Measurements from ENCODE around the gene USO1.
A peak's percentile ranks its signal among the peaks of the same experiment; 100 is the strongest.
"Not testable (repeated sequence)": the region's sequence is repeated elsewhere in the genome, so short reads cannot be mapped to it uniquely, and the experiment has no call there.

The USO1 gene

DNA sequence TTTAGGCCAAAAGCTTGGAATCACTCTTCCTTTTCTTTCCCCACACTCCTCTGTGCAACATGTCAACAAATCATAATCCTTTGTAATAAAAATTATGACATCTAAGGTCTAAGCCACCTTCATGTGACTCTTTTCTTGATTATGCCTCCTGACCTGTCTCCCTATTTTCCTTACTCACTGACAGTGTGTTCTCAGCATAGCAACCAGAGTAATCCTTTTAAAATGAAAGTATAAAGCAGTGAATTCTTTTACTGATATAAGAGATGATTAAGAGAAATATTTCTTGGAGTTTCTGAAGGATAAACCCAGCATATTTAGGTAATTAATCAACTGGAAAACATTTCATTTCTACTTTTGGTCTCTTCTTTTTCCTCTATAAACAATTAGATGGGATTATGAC is 44.7 kb downstream of the USO1 start:
- no peak for DNase-seq (ENCODE audit: low read depth, low spot score)
- Histone ChIP-seq H3K36me3 (ENCODE audit: insufficient read depth, low read length) (peaks cover 50% of the 10 kb centered on the region), H3K9ac (ENCODE audit: insufficient read length) (no peak overlapping the region), H3K9me3 (ENCODE audit: low read depth, low read length) (no peaks in the 10 kb centered on the region), H3K4me3 (no peak overlapping the region), H3K27ac (peak overlapping the region; percentile 33; the same call in 1 of the 2 replicates)
- TF ChIP-seq POLR2AphosphoS5 (IDR thresholded peaks at IDR 0.05; ENCODE audit: borderline replicate concordance, low read depth, low read length) (no peak), EZH2 (IDR thresholded peaks at IDR 0.05) (no peak), FOXP2 (optimal IDR thresholded peaks at IDR 0.05; ENCODE audit: control extremely low read depth, extremely low read length, insufficient read depth) (no peak)

GRCh38 chr4:75771607-75772006 is 47.2 kb downstream of the USO1 start:
- H3K9ac ChIP-seq (ENCODE audit: insufficient read length) = no peak overlapping the region
- no peak overlapping the region for H3K27ac ChIP-seq
- TF ChIP-seq POLR2AphosphoS5 (IDR thresholded peaks at IDR 0.05; ENCODE audit: borderline replicate concordance, low read depth, low read length) (no peak), FOXP2 (optimal IDR thresholded peaks at IDR 0.05; ENCODE audit: control extremely low read depth, extremely low read length, insufficient read depth) (no peak), EZH2 (IDR thresholded peaks at IDR 0.05) (no peak)
- H3K36me3 ChIP-seq (ENCODE audit: insufficient read depth, low read length) = peaks cover 71% of the 10 kb centered on the region
- no peak overlapping the region for H3K4me3 ChIP-seq
- DNase-seq (ENCODE audit: low read depth, low spot score) = no peak
- no peaks in the 10 kb centered on the region for H3K9me3 ChIP-seq (ENCODE audit: low read depth, low read length)

DNA sequence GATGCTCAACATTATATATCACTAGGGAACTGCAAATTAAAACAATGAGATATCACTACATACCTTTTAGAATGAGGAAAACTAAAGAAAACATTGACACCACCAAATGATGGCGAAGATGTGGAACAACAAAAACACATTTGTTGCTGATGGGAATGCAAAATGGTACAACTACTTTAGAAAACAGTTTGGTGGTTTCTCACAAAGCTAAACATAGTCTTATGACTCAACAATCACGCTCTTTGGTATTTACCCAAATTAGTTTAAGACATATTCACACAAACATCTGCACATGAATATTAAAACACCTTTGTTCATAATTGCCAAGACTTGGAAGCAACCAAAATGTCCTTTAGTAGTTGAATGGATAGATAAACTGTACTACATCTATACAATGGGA is 53.2 kb downstream of the USO1 start:
- TF ChIP-seq FOXP2 (optimal IDR thresholded peaks at IDR 0.05; ENCODE audit: control extremely low read depth, extremely low read length, insufficient read depth) = no peak
- TF ChIP-seq POLR2AphosphoS5 (IDR thresholded peaks at IDR 0.05; ENCODE audit: borderline replicate concordance, low read depth, low read length) = no peak
- TF ChIP-seq EZH2 (IDR thresholded peaks at IDR 0.05) = no peak
- no peak overlapping the region for H3K9ac ChIP-seq (ENCODE audit: insufficient read length)
- peaks cover 78% of the 10 kb centered on the region for H3K36me3 ChIP-seq (ENCODE audit: insufficient read depth, low read length)
- H3K27ac ChIP-seq = no peak overlapping the region
- no peak overlapping the region for H3K4me3 ChIP-seq
- H3K9me3 ChIP-seq (ENCODE audit: low read depth, low read length) = no peaks in the 10 kb centered on the region
- no peak for DNase-seq (ENCODE audit: low read depth, low spot score)

- H3K36me3 ChIP-seq (ENCODE audit: insufficient read depth, low read length) = peaks cover 81% of the 10 kb centered on the region
- TF ChIP-seq EZH2 (IDR thresholded peaks at IDR 0.05) = no peak
- no peak overlapping the region for H3K4me3 ChIP-seq
- no peaks in the 10 kb centered on the region for H3K9me3 ChIP-seq (ENCODE audit: low read depth, low read length)
- no peak overlapping the region for H3K9ac ChIP-seq (ENCODE audit: insufficient read length)
- DNase-seq (ENCODE audit: low read depth, low spot score) = no peak
- H3K27ac ChIP-seq = no peak overlapping the region
Observed at GRCh38 chr4:75779105-75779757, 54.9 kb downstream of the USO1 start.

GRCh38 chr4:75781305-75781704 is 56.9 kb downstream of the USO1 start:
- no peak overlapping the region for H3K9ac ChIP-seq (ENCODE audit: insufficient read length)
- no peak overlapping the region for H3K27ac ChIP-seq
- peaks cover 71% of the 10 kb centered on the region for H3K36me3 ChIP-seq (ENCODE audit: insufficient read depth, low read length)
- no peak overlapping the region for H3K4me3 ChIP-seq
- no peak for DNase-seq (ENCODE audit: low read depth, low spot score)
- TF ChIP-seq POLR2AphosphoS5 (IDR thresholded peaks at IDR 0.05; ENCODE audit: borderline replicate concordance, low read depth, low read length) (no peak), FOXP2 (optimal IDR thresholded peaks at IDR 0.05; ENCODE audit: control extremely low read depth, extremely low read length, insufficient read depth) (no peak), EZH2 (IDR thresholded peaks at IDR 0.05) (no peak)
- no peaks in the 10 kb centered on the region for H3K9me3 ChIP-seq (ENCODE audit: low read depth, low read length)

GRCh38 chr4:75786526-75786925 is 62.1 kb downstream of the USO1 start:
- Histone ChIP-seq H3K27ac (no peak overlapping the region), H3K4me3 (no peak overlapping the region), H3K9ac (ENCODE audit: insufficient read length) (no peak overlapping the region), H3K36me3 (ENCODE audit: insufficient read depth, low read length) (peaks cover 54% of the 10 kb centered on the region), H3K9me3 (ENCODE audit: low read depth, low read length) (no peaks in the 10 kb centered on the region)
- no peak for DNase-seq (ENCODE audit: low read depth, low spot score)
- no peak for TF ChIP-seq FOXP2 (optimal IDR thresholded peaks at IDR 0.05; ENCODE audit: control extremely low read depth, extremely low read length, insufficient read depth)
- no peak for TF ChIP-seq EZH2 (IDR thresholded peaks at IDR 0.05)
- TF ChIP-seq POLR2AphosphoS5 (IDR thresholded peaks at IDR 0.05; ENCODE audit: borderline replicate concordance, low read depth, low read length) = no peak

DNA sequence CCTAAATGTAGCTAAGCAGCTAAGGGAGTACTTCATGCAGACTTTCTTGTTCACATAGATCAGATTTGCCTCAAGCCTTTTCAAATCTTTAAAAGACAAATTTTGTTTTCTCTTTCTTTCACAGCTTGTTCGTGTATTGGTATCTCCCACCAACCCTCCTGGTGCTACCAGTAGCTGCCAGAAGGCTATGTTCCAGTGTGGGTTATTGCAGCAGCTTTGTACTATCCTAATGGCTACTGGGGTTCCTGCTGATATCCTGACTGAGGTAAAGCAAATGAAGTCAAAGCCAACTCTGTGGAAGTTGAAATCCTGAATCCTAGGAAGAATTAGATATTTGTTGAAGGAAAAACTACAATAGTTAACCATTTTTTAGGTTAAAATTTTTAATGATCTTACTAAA is 62.6 kb downstream of the USO1 start:
- DNase-seq (ENCODE audit: low read depth, low spot score) = no peak
- TF ChIP-seq EZH2 (IDR thresholded peaks at IDR 0.05) (no peak), POLR2AphosphoS5 (IDR thresholded peaks at IDR 0.05; ENCODE audit: borderline replicate concordance, low read depth, low read length) (no peak), FOXP2 (optimal IDR thresholded peaks at IDR 0.05; ENCODE audit: control extremely low read depth, extremely low read length, insufficient read depth) (no peak)
- Histone ChIP-seq H3K36me3 (ENCODE audit: insufficient read depth, low read length) (peaks cover 52% of the 10 kb centered on the region), H3K27ac (no peak overlapping the region), H3K4me3 (no peak overlapping the region), H3K9me3 (ENCODE audit: low read depth, low read length) (no peaks in the 10 kb centered on the region), H3K9ac (ENCODE audit: insufficient read length) (no peak overlapping the region)

- no peak overlapping the region for H3K4me3 ChIP-seq
- H3K27ac ChIP-seq = no peak overlapping the region
- TF ChIP-seq EZH2 (IDR thresholded peaks at IDR 0.05) (no peak), POLR2AphosphoS5 (IDR thresholded peaks at IDR 0.05; ENCODE audit: borderline replicate concordance, low read depth, low read length) (no peak), FOXP2 (optimal IDR thresholded peaks at IDR 0.05; ENCODE audit: control extremely low read depth, extremely low read length, insufficient read depth) (no peak)
- H3K9ac ChIP-seq (ENCODE audit: insufficient read length) = no peak overlapping the region
- H3K36me3 ChIP-seq (ENCODE audit: insufficient read depth, low read length) = peaks cover 35% of the 10 kb centered on the region
- DNase-seq (ENCODE audit: low read depth, low spot score) = no peak
- H3K9me3 ChIP-seq (ENCODE audit: low read depth, low read length) = no peaks in the 10 kb centered on the region
Observed at GRCh38 chr4:75790024-75790423, 65.6 kb downstream of the USO1 start.

GRCh38 chr4:75800972-75801371 is 76.6 kb downstream of the USO1 start:
- no peak for DNase-seq (ENCODE audit: low read depth, low spot score)
- H3K9ac ChIP-seq (ENCODE audit: insufficient read length) = no peak overlapping the region
- H3K27ac ChIP-seq = no peak overlapping the region
- H3K4me3 ChIP-seq = no peak overlapping the region
- H3K36me3 ChIP-seq (ENCODE audit: insufficient read depth, low read length) = peaks cover 45% of the 10 kb centered on the region
- TF ChIP-seq EZH2 (IDR thresholded peaks at IDR 0.05) = no peak
- TF ChIP-seq FOXP2 (optimal IDR thresholded peaks at IDR 0.05; ENCODE audit: control extremely low read depth, extremely low read length, insufficient read depth) = no peak
- no peak for TF ChIP-seq POLR2AphosphoS5 (IDR thresholded peaks at IDR 0.05; ENCODE audit: borderline replicate concordance, low read depth, low read length)
- H3K9me3 ChIP-seq (ENCODE audit: low read depth, low read length) = no peaks in the 10 kb centered on the region

DNA sequence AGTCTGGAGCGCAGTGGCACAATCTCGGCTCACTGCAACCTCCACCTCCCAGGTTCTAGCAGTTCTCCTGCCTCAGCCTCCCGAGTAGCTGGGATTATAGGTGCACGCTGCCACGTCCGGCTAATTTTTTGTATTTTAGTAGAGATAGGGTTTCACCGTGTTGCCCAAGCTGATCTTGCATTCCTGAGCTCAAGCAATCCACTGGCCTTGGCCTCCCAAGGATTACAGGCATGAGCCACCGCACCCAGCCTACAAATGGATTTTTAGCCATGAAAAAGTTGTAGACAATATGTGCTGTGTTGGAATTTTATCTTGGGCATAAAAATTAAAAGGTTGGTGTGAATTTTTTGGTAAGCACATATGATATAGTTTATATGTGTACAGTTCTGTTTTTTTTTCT is 81.7 kb downstream of the USO1 start:
- H3K36me3 ChIP-seq (ENCODE audit: insufficient read depth, low read length) = peaks cover 59% of the 10 kb centered on the region
- H3K9me3 ChIP-seq (ENCODE audit: low read depth, low read length); H3K4me3 ChIP-seq; H3K27ac ChIP-seq; DNase-seq (ENCODE audit: low read depth, low spot score); H3K9ac ChIP-seq (ENCODE audit: insufficient read length): not testable (repeated sequence)
